K562 (cell line): Measurements from ENCODE around the gene OGT. TPM values are rescaled to one million over a fixed set of nuclear protein-coding genes. Genes with fewer than 3 reads are reported as not detected.

Experiments
- ATAC-seq: fragments of 200-7000 bp; cut with Tn5 transposase; 3 replicates; pipeline ENCODE4 v1.9.1; 2020; ENCODE audit warnings: moderate library complexity
- BruUV-seq: library from RNA; stranded (reverse); fragments of 400-500 nt; replicated peaks from 2 replicates; lab custom pipeline; 2021; lab: Mats Ljungman, UMichigan
- CTCF ChIA-PET: fragments of 300-600 bp; formaldehyde crosslinking; extraction: SDS; loops from one replicate; lab custom pipeline; 2021; ENCODE audit warnings: low intra/inter-chr PET ratio; lab: Yijun Ruan, JAX
- POLR2A ChIA-PET: fragments of 300-600, 350-650 bp; sonication (Branson Sonifier 250); formaldehyde crosslinking; extraction: SDS; loops from one replicate; lab custom pipeline; 2021; ENCODE audit warnings: antibody characterized with exemption, inconsistent platforms; lab: Yijun Ruan, JAX
- DNase-seq, 4 experiments: peaks; one replicate each; pipeline versions ENCODE4 v3.0.0 to v3.0.0-alpha.2; 2011 to 2018; ENCODE audit warnings: low spot score in 3 of 4, mixed read lengths in 3 of 4; ENCODE audit errors: extremely low read depth in 1 of 4
- FAIRE-seq: peaks from 2 replicates; lab custom pipeline; 2011; peaks lifted over from hg19 to GRCh38; lab: Jason Lieb, UNC
- H2AFZ ChIP-seq: 2 replicates; pipeline ENCODE4 v1.6.0; 2011; ENCODE audit warnings: low read depth, low read length, control low read depth, inconsistent platforms
- H3K27ac ChIP-seq: fragments of 200-600 bp; 3 replicates; pipeline ENCODE4 v1.8.0; 2011; ENCODE audit warnings: low read depth, mild to moderate bottlenecking, control low read depth, inconsistent platforms, low read length, moderate library complexity, mixed read lengths; ENCODE audit errors: extremely low read depth
- H3K27me3 ChIP-seq, 2 experiments: fragments of 300-600 bp in 1 of 2; 2 replicates in 1 of 2; 3 replicates in 1 of 2; pipeline versions ENCODE4 v1.6.0 to v1.8.0; 2011; ENCODE audit warnings: inconsistent platforms in 2 of 2, low read length in 2 of 2, mild to moderate bottlenecking in 1 of 2, mixed read lengths in 1 of 2, moderate library complexity in 1 of 2; ENCODE audit not compliant: control insufficient read depth in 2 of 2, insufficient read depth in 2 of 2
- H3K36me3 ChIP-seq: fragments of 300-600 bp; 3 replicates; pipeline ENCODE4 v1.8.0; 2011; ENCODE audit warnings: mild to moderate bottlenecking, low read length, inconsistent platforms; ENCODE audit not compliant: control insufficient read depth, insufficient read depth
- H3K4me1 ChIP-seq, 2 experiments: fragments of 200-600 bp in 1 of 2; replicated peaks in 1 of 2; 2 replicates in 1 of 2; 3 replicates in 1 of 2; pipeline versions ENCODE4 v1.5.1 to v1.8.0; 2011; ENCODE audit warnings: inconsistent platforms in 2 of 2, low read length in 2 of 2, mild to moderate bottlenecking in 1 of 2, mixed read lengths in 1 of 2, moderate library complexity in 1 of 2; ENCODE audit not compliant: control insufficient read depth in 2 of 2, insufficient read depth in 2 of 2
- H3K4me2 ChIP-seq: 2 replicates; pipeline ENCODE4 v1.6.1; 2011; ENCODE audit warnings: low read length, control low read depth, inconsistent platforms, mixed read lengths; ENCODE audit not compliant: insufficient read depth
- H3K4me3 ChIP-seq: fragments of 200-600 bp; sonication (generic), shearing (Covaris generic); 2 replicates; pipeline ENCODE4 v1.5.1; 2016; ENCODE audit warnings: control low read depth, inconsistent platforms
- H3K79me2 ChIP-seq: fragments of 200-600 bp; 3 replicates; pipeline ENCODE4 v1.8.0; 2011; ENCODE audit warnings: low read length, inconsistent platforms; ENCODE audit not compliant: control insufficient read depth, insufficient read depth
- H3K9ac ChIP-seq, 2 experiments: 2 replicates each; pipeline versions ENCODE4 v1.6.0 to v1.6.1; 2011; ENCODE audit warnings: low read depth in 2 of 2, low read length in 2 of 2, control low read depth in 1 of 2, inconsistent platforms in 1 of 2, mild to moderate bottlenecking in 1 of 2, mixed read lengths in 1 of 2; ENCODE audit not compliant: insufficient read depth in 1 of 2
- H3K9me1 ChIP-seq: one replicate; pipeline ENCODE4 v1.6.0; 2011; ENCODE audit warnings: inconsistent platforms, mild to moderate bottlenecking, low read length, moderate library complexity; ENCODE audit not compliant: control insufficient read depth, insufficient read depth
- H3K9me3 ChIP-seq: replicated peaks from 2 replicates; pipeline ENCODE4 v1.5.1; 2011; ENCODE audit warnings: low read depth, low read length, inconsistent platforms; ENCODE audit not compliant: control insufficient read depth, insufficient read depth
- H4K20me1 ChIP-seq: replicated peaks from 2 replicates; pipeline ENCODE4 v1.6.1; 2011; ENCODE audit warnings: low read length, inconsistent platforms, mixed read lengths; ENCODE audit not compliant: control insufficient read depth, insufficient read depth
- CCAR2 ChIP-seq: fragments of 200-400 bp; formaldehyde crosslinking; IDR thresholded peaks from 2 replicates; pipeline ENCODE4 v1.6.1; 2017; ENCODE audit warnings: mild to moderate bottlenecking, low read depth, low read length
- ELK3 ChIP-seq: fragments of 450-650 bp; formaldehyde crosslinking; IDR thresholded peaks from 2 replicates; pipeline ENCODE4 v1.4.0; 2020; ENCODE audit warnings: mild to moderate bottlenecking
- ESRRB ChIP-seq: fragments of 250-450 bp; sonication (Bioruptor Pico); IDR thresholded peaks from 2 replicates; pipeline ENCODE4 v1.5.0; 2020; ENCODE audit warnings: mild to moderate bottlenecking, moderate library complexity, borderline replicate concordance
- ETS2 ChIP-seq: IDR thresholded peaks from 2 replicates; pipeline ENCODE4 v1.6.1; 2016; ENCODE audit warnings: borderline replicate concordance, missing genetic modification characterization, mild to moderate bottlenecking, moderate library complexity, missing compliant biosample characterization; ENCODE audit not compliant: poor library complexity, severe bottlenecking
- HNRNPK ChIP-seq: fragments of 200-400 bp; formaldehyde crosslinking; IDR thresholded peaks from one replicate; pipeline ENCODE4 v1.6.1; 2018; ENCODE audit warnings: mild to moderate bottlenecking, low read depth, low read length; ENCODE audit not compliant: poor library complexity, severe bottlenecking
- KDM1A ChIP-seq, 2 experiments: fragments of 450-650 bp; IDR thresholded peaks; 2 replicates each; pipeline ENCODE4 v1.6.1; 2016; ENCODE audit warnings: mild to moderate bottlenecking in 2 of 2
- MEF2D ChIP-seq: conservative IDR thresholded peaks from 2 replicates; pipeline ENCODE4 v1.6.1; 2016; ENCODE audit warnings: low read depth, missing genetic modification characterization, missing compliant biosample characterization
- PHB ChIP-seq: fragments of 250-450 bp; sonication (Bioruptor Pico); IDR thresholded peaks from 2 replicates; pipeline ENCODE4 v1.5.0; 2021
- POLR2A ChIP-seq: fragments of 450-650 bp; conservative IDR thresholded peaks from 2 replicates; pipeline ENCODE4 v1.6.1; 2016
- SETDB1 ChIP-seq: IDR thresholded peaks from one replicate; pipeline ENCODE4 v1.6.1; 2012; ENCODE audit warnings: low read length, control low read depth, inconsistent platforms
- SIN3B ChIP-seq: fragments of 450-650 bp; IDR thresholded peaks from 2 replicates; pipeline ENCODE4 v1.6.1; 2017; ENCODE audit warnings: low read depth, mild to moderate bottlenecking, moderate library complexity
- THRB ChIP-seq: fragments of 450-650 bp; formaldehyde crosslinking; conservative IDR thresholded peaks from 2 replicates; pipeline ENCODE4 v1.4.0; 2022; ENCODE audit warnings: mild to moderate bottlenecking, missing genetic modification characterization
- ZBTB26 ChIP-seq: fragments of 450-650 bp; formaldehyde crosslinking; IDR thresholded peaks from 2 replicates; pipeline ENCODE4 v1.4.0; 2022; ENCODE audit warnings: missing genetic modification characterization
- ZKSCAN8 ChIP-seq: fragments of 200-800 bp; sonication (Bioruptor generic); IDR thresholded peaks from 2 replicates; pipeline ENCODE4 v1.6.1; 2016; ENCODE audit warnings: missing genetic modification characterization, missing compliant biosample characterization
- ZNF253 ChIP-seq: fragments of 250-450 bp; sonication (Bioruptor Pico); conservative IDR thresholded peaks from 2 replicates; pipeline ENCODE4 v1.6.1; 2021; ENCODE audit warnings: mild to moderate bottlenecking
- ZNF263 ChIP-seq: sonication (generic); formaldehyde crosslinking; IDR thresholded peaks from 2 replicates; pipeline ENCODE4 v1.8.0; 2022; ENCODE audit warnings: mild to moderate bottlenecking, missing genetic modification reagents, borderline replicate concordance
- WGBS: fragments of 100-300 bp; shearing (Covaris generic); methylation state at CpG from one replicate; pipeline ENCODE4 v1.1.6; 2016; ENCODE audit warnings: low coverage, mixed read lengths; ENCODE audit not compliant: insufficient coverage; ENCODE audit errors: missing lambda C conversion rate; 5-methylcytosine and 5-hydroxymethylcytosine counted together
- in situ Hi-C: fragments of 300-500 bp; cut with MboI; formaldehyde crosslinking; loops from 4 replicates; pipeline ENCODE4 v1.15.0; 2018; ENCODE audit warnings: inconsistent platforms, mixed read lengths
- intact Hi-C: fragments of 100-400 bp; cut with micrococcal nuclease; formaldehyde crosslinking; loops from 2 replicates; pipeline ENCODE4 v1.14.2; 2022
- polyA plus RNA-seq, 8 experiments: library from polyadenylated mRNA; depleted of rRNA in 4 of 8; stranded (reverse) in 5 of 8; unstranded in 3 of 8; fragments of >200 nt; fragmentation: Nextera tagmentation in 2 of 8; fragmentation: Illumina TruSeq in 1 of 8; extraction: Ambion mirVana in 2 of 8; extraction: Trizol in 1 of 8; gene quantifications; 2 replicates each; pipeline versions ENCODE4 v1.2.1 to v1.2.3, GENCODE V29; 2011 to 2014; ENCODE audit warnings: inconsistent platforms in 1 of 8, missing spikeins in 1 of 8
- total RNA-seq, 7 experiments: library from RNA; depleted of rRNA in 6 of 7; stranded (reverse); fragments of >200 nt in 6 of 7; fragmentation: Illumina TruSeq in 2 of 7; extraction: Trizol in 2 of 7; gene quantifications; 2 replicates each; pipeline versions ENCODE4 v1.2.1 to v1.2.3, GENCODE V29; 2011 to 2021; ENCODE audit warnings: low replicate concordance in 1 of 7

Gene OGT
- total and polyA plus RNA-seq, 9 of the 15 experiments (the other 6 are each of a cell fraction or from before 2014, with no cell fraction given), result 38.9 to 347 (median 117) TPM

GRCh38 chrX:71616672-71617529 is 84.0 kb downstream of the OGT start:
- no peaks in the 10 kb centered on the region for H4K20me1 ChIP-seq
- POLR2A ChIA-PET, result no interaction called here
- no TSS peak for BruUV-seq
- FAIRE-seq (no peak), DNase-seq (no peak), ATAC-seq (peak; percentile 21; the same call in 1 of the 3 replicates)
- H3K4me3 ChIP-seq, result no peak overlapping the region
- no peak overlapping the region for H3K4me2 ChIP-seq
- in situ Hi-C loops (no loop called here), intact Hi-C loops (no loop called here)
- H2AFZ ChIP-seq, result no peak overlapping the region
- H3K79me2 ChIP-seq, result no peaks in the 10 kb centered on the region
- H3K27me3 ChIP-seq, result peaks cover 0 to 16% of the 10 kb centered on the region in 2 experiments; a peak in 3 of 5 replicates
- H3K27ac ChIP-seq, result no peak overlapping the region
- H3K9me1 ChIP-seq, result no peaks in the 10 kb centered on the region
- peaks cover 0 to 18% of the 10 kb centered on the region in 2 experiments; a peak in 2 of 5 replicates for H3K4me1 ChIP-seq
- no peak overlapping the region; a peak in 1 of 4 replicates for H3K9ac ChIP-seq
- TF ChIP-seq ELK3 (CRISPR knock-in tag) (no peak), ZKSCAN8 (CRISPR knock-in tag) (no peak), KDM1A (IDR thresholded peaks at IDR 0.05) (no peak), SIN3B (no peak), ZNF263 (CRISPR knock-in tag) (no peak), CCAR2 (no peak), ESRRB (CRISPR knock-in tag) (no peak), PHB (CRISPR knock-in tag) (no peak), SETDB1 (no peak), ZBTB26 (no peak), HNRNPK (no peak), THRB (CRISPR knock-in tag) (no peak), POLR2A (no peak), ETS2 (tag) (no peak), MEF2D (tag) (no peak), ZNF253 (no peak)
- 59% methylated on average over 26 of the region's 43 CpGs for WGBS
- no peaks in the 10 kb centered on the region for H3K36me3 ChIP-seq
- CTCF ChIA-PET, result no interaction called here
- H3K9me3 ChIP-seq, result no peaks in the 10 kb centered on the region
